ENCODE measurements around the gene POR.
A peak's percentile ranks its signal among the peaks of the same experiment; 100 is the strongest.

Gene POR

DNA sequence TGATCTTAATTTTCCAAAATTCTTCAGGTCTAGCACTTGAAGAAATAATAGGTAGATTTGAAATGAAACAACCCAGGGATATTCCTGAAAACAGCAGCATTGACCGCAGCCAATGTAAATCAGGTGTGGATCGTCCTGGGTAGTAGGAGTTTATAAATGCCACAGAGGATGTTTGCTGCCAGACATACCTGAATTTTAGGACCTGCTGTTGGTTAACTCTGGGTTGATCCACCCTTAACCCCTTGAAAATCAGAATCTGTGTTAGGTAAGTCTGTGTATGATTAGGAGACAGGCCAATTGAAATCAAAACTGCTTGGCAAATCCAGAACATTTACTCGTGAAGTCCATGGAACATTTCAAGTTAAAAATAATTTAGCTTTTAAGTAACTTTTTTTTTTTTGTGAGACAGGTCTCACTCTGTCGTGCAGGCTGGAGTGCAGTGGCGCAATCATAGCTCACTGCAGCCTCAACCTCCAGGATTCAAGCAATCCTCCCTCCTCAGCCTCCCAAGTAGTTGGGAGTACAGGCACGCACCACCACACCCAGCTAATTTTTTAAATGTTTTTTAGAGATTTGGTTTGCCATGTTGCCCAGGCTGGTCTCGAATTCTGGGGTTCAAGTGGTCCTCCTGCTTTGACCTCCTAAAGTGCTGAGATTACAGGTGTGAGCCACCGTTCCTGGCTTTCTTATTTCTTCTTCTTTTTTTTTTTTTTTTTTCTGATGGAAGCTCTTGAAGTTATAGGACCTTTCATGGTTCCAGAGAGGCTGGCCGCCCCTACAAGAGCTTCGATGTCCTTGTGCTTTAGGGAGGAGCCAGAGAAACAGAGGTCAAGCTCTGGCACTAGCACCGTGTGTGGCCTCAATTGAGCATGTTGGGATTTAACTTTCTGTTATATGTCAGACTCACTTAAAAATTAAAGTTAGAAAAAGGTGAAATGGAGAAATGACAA, 2.0 kb downstream of the POR start:
- no peak for DNase-seq

DNA sequence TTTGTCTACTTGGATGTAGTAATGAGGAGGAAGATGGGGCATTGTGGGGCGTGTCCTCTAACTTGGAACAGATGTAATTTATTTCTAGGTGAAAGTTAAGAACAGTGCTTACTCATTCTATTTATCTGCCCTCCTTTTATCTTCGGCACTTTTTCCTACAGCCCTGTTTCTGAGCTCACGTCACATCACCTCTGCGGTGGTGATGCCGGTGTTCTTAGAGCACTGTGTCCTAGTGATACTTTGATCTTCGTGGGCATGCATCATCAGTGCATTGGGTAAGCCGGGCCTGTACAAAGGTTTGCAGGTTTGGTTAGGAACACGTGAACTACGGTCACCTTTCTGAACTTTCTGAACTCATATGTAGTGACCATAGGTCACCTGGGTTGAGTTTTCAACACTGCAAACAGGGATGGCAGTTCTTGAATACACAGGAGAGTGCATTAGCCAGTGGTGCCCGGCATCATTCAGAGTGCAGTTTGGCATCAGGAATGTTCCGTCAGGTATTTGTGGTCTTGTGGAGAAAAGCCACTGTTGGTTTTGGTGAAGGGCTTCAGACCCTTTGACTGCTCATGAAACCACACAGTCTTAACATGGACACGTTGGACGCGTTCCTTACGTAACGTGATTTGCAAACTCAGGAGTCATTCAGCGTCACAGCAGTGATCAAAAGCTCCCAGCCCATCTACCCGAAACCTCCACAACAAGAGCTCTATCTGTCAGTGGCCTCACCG, 5.6 kb downstream of the POR start:
- no peak for DNase-seq

DNA sequence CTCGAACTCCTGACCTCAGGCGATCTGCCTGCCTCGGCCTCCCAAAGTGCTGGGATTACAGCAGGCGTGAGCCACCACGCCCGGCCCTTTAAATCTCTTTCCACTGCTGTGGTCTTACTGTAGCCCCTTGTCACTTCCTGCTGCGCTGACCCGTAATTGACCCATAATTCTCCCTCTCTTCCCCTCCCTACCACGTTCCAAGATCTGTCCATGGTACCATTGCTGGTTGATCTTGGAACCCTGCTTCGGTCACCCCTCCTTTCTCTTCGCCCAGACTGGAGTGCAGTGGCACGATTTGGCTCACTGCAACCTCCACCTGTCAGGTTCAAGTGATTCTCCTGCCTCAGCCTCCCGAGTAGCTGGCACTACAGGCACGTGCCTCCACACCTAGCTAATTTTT, 6.5 kb downstream of the POR start:
- no peak for DNase-seq

DNA sequence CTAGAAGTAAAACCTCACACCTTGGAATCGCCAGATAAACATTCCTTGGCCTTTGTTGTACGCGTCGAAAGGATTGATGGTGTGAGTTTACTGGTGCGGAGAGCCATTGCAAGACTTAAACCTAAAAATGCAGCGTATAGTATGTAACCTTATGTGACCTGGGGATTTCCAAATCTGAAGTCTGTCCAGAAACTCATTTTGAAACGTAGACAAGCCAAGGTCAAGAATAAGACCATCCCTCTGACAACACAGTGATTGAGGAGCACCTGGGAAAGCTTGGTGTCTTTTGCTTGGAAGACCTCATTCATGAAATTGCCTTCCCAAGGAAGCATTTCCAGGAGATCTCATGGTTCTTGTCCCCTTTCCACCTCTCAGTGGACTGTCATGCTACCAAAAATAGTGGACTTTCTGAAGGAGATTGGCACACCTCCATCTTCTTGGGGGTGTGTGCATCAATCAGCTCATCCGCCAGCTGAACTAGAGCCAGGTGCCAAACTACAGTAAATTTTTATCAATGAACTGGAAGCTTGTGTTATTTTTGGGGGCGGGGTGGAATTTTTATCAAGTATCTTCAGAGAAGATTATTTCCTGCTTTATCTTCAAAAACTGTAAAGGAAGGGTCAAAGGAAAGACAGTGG, 8.1 kb downstream of the POR start:
- no peak for DNase-seq

DNA sequence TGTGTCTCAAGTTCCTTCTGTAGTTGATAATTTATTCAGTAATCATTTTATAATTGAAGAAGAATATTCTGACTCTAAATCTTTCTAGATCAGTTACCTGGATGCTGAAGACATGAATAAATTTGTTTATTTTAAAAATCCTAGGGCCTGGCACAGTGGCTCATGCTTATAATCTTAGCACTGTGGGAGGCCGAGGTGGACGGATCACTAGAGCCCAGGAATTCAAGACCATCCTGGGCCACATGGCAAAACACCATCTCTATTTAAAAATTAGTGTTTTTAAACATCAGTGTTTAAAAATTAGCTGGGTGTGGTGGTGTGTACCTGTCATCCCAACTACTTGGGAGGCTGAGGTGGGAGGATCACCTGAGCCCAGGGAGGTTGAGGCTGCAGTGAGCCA, 9.3 kb downstream of the POR start:
- DNase-seq: no peak

DNA sequence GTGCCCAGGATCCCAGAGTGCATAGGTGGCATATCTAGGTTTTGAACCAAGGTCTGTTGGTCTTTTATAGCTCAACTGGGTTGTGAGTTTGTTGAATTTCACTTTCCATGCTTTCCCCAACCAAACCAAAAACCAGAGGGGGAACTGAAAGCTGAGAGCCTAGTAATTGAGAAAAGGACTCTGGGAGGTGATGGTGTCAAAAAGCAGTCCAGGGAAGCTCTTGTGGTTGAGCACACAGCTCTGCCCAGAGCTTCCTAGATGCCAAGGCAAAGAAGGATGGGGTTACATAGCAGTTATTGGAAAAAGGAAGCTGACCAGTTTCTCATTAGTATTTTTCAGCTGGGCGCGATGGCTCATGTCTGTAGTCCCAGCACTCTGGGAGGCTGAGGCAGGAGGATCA, 9.9 kb downstream of the POR start:
- no peak for DNase-seq

DNA sequence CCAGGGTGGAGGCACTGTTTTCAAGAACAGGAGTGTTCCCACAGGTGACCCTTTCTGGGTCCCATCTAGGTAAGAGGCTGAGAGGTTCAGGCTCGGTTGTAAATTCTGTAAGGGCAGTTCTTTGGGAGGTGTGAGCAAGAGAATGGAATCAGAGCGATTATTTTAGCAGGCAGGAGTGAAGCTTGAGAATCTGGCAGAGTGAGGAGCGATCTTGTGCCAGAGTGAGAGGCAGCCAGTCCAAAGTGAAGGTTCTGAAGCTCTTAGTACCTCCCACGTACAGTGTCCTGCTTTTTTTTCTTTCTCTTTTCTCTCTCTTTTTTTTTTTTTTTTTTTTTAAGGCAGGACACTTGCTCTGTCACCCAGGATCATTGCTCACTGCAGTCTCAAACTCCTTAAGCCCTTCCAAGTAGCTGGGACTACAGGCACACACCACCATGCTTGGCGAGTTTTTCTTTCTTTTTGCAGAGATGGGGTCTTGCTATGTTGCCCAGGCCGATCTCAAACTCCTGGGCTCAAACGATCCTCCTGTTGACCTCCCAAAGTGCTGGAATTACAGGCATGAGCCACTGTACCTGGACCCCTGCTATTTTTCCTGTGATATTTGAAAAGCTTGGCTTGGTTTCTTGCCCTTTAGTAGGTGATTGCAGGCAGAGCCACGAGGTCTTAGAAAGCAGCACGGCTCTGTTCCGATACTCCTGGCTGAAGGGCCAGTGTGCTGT, 10.9 kb downstream of the POR start:
- no peak for DNase-seq

DNA sequence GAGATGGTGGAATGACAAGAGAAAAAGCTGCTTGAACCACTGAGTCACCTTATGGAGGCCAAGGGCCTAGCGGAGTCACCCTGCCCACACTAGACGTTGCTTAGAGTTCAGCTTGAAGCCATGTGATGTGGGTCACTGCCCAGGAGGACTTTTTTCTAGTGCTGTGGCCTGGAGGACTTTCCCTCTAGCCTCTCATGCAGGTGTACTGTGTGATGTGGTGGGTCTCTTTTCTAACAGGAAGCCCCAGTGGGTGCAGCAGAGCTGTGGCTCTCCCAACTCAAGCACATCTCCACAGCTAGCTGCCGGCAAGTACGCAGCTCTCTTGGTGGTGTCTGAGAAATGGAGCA, 13.6 kb downstream of the POR start:
- DNase-seq: no peak

DNA sequence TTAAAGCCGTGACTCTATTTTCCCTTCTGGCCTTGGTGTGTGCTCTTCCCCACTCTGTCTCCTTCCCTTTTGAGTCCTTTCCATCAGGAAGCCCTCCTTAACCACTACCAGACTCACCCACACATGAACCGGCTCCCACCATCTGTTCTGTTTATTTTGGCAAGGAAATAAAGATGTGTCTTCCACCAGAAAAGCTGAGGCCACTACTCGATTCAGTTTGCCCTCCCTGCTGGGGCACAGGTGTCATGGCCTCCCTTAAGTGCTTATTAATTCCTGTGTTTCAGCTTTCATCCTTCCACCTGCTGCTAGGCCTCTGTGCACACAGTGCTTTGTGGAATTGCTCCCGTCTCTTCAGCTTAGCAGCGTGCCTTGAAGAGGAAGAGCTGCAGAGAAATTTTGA, 16.7 kb downstream of the POR start:
- no peak for DNase-seq

DNA sequence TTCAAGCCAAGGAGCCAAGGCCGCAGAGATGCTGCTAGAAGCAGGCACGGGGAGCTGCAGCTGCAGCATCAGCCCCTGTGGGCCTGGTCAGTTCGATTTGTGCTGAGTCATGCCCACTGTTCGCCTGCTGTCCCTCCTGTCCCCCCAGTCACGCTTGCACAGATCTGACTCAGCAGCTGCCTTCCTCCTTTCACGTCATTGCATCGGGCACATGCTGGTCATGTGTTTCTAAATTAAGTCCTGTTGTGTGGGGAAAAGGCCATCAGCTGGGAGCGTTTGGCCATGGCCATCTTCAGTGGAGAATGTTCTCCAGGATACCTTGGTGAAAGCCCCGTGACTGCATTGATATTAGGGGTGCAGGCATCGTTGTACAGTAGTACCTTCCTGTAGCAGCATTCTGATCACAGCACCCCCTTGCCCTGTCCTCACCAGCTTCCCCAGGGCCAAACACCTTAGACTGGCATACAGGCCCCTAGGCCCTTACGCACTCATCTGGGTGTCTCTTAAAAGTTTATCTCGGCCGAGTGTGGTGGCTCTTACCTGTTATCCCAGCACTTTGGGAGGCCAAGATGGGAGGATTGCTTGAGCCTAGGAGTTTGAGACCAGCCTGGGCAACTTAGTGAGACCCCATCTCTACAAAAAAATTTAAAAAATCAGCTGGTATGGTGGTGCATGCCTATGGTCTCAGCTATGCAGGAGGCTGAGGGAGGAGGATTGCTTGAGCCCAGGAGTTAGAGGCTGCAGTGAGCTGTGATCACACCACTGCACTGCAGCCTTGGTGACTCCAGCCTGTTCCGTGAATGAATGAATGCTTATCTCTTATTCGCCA, 23.2 kb downstream of the POR start:
- peak; percentile 86 for DNase-seq

DNA sequence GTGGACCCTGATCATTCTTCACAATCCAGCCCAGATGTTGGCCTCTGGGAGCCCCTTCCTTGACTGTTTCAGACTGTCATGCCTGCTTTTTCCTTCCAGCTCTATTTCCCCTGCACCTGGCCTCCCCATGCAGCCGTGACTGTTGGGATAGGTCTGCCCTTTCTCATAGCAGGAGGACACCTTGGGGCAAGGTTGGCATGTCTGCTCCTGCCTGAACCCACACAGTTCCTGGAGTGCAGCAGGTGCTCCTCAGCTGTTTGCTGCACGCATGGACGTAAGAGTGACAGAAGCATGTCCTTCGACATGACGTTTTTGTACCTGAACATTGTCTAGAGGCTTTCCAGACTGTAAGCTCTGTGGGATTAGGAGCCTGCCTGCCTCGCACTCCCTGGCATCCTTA, 24.0 kb downstream of the POR start:
- DNase-seq: no peak

DNA sequence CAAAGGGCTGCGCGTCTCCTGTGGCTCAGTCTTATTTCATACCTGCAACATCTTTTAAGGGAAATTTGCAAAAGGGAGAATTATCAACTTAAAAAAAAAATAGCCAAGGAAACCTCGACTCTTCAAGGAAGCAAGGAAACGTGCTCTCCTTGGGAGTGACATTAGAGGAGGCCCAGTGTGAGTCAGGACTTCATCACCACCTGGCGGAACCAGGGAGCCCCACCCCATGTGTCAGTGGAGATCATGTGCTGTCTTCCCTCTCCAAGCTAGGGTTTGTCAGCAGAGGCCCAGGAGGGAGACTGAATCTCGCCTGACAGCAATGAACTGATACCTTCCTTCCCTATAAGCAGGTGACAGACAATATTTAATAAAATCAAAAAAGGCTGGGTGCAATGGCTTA, 28.9 kb downstream of the POR start:
- no peak for DNase-seq

DNA sequence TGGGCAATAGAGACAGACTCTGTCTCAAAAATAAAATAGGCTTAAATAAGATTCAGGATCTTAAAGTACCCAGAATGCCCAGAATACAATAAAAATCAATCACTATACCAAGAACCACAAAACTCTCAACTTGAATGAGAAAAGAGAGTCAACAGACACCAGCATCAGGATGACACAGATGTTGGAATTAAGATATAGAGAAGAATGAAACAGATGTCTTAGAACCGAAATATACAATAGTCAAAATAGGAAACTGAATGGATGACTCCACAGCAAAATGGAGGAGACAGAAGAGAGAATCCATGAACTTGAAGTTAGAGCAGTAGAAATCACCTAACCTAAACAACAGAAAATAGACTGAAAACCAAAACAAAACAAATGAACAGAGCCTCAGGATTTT, 29.6 kb downstream of the POR start:
- DNase-seq: no peak

DNA sequence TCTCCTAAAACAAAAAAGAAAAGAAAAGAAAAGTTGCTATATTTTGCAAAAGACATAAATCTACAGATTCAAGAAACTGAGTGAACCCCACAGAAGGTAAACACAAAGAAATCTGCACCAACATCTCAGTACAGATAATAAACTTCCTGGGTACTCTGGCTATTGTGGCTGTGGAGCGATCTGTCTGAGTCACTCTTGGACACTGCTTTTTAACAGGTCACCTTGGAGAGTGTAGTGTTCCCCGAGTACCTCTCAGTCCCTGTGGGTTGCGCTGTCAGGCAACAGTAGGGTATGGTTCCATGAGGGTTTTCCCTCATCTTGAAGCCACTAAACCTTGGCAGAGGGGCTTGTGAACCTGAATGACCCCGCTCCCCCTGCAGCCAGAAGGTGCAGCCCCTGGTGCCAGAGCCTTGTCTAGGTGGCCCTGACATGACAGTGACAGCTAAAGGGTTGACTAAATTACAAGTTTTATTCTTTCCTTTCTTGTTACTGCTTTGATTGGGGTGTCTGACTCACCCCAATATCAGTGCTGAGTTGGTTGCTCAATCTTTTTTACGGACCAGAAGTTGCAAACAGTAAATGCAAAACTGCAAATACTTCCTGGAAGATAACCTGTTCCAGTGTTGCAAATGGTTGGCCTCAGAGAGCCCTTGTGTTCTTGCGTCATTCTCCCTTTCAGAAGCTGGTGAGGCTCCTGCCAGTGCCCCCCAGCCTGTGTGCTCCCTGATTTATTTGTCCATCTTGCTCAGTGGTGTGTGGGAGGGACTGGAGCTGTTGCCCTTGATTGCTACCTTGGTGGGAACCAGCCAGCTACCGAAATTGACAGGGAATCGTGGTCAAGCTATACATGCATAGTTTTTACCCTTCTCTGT, 30.6 kb downstream of the POR start:
- no peak for DNase-seq

DNA sequence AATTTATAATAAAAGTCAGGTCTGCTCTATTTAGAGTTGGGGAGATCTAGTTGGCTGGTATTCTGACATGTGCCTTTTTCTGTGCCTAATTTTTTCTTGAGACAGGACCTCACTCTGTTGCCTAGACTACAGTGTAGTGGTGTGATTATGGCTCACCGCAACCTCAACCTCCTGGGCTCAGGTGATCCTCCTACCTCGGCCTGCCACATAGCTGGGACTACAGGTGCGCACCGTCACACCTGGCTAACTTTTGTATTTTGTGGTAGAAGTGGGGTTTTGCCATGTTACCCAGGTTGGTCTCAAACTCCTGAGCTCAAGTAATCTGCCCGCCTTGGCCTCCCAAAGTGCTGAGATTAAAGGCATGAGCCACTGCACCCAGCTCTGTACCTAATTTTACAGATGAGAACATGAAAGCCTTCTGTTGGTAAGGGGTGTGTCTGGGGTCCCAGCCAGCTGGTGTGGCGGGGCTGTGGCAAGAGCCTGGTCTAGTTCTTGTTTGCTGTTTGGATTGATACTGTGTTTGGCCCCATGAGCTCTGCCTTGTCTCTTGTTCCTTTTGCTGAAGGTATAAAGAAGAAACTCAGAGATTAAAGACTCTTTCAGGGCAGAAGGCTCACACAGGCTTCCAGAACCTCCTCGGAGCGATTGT, 31.4 kb downstream of the POR start:
- no peak for DNase-seq

DNA sequence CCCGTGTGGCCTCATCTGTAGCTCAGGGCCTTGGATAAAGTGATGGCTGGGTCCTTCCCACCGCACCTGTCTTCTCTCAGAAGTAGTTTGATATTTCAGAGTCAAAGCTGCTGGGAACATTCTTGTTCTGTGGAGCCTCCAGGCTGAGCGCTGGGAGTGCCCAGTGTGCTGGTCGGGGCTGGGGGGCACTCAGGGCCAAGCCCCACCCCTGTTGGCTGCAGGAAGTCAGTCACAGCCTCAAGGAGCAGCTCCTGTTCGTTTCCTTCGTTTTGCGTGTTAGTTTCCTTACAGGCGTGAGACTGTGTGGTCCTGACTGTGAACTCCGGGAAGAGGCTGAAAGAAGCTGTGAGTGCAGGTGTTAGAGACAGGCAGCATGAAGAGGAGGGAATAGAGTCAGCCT, 33.2 kb downstream of the POR start:
- DNase-seq: no peak

DNA sequence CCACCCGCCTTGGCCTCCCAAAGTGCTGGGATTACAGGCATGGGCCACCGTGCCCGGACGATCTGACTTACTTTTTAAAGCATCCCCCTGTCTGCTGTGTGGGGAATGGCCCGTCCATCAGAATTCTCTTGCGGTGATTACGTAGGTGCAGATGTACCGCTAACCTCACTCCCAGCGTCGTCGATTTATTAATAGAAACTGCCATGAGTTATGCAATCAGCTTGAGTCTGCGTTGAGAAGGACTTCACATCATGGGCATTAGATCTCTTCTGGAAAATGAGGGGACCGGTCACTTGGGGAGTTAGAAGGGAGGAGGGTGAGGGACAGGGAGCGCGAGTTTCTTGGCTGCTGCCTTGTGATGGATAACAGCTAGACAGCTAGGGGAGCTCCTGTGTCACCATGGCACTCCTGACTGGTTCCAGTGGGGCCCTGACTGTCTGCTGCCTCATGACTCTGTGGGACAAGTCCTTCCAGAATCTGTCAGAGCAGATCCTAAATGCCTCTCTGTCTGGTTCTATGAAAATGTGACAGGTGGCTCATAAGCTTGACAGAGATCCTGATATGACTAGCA, 35.2 kb downstream of the POR start:
- DNase-seq: no peak

DNA sequence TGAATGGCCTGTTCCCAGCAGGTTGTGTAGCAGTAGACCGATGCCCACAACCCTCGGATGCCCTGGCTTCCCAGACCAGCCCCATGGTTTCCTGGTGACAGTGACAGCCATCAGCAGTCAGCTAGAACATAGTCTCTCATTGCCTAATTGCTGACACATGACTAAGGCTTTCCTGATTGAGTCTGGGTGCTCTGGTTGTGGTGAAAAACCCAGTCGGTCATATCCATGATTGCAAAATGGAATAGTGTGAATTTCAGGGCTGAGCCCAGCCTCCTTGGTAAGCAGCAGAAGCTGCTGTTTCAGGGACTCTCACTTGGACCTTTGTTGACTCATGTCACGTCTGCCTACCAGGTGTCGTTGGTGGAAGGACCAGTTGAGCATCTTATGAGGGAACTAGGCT, 36.6 kb downstream of the POR start:
- no peak for DNase-seq

DNA sequence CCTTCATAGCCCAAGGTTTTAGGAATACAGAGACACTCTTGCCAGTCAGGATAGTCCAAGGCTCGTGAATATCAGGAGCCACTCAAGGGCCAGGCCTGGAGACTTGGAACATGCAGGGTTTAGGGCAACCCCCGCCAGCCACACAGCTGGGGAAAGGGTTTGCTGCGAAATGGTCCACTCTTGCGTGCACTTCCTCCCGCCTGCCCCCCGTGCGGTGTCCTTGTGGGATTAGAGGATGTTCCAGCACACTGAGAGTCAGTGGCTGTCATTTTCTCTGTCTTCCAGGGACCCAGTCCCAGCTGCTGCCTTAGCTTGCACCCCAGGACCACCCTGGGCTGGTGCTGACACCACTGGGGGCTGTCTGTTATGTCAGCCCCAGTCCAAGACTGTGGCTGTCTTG, 38.5 kb downstream of the POR start:
- DNase-seq: peak; percentile 42

DNA sequence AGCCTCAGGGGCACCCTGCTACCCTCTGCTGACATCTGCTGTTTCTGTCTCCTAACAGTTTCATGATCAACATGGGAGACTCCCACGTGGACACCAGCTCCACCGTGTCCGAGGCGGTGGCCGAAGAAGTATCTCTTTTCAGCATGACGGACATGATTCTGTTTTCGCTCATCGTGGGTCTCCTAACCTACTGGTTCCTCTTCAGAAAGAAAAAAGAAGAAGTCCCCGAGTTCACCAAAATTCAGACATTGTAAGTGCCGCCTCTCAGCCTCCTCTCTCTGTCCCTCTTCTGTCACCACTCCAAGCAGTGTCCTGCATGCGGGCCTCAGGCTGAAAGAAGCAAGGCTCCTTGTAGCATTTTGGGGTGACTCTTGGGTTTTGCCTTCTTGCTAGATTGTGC, 39.0 kb downstream of the POR start:
- DNase-seq: no peak

All from islet precursor cell (in vitro differentiated cells).